Measurements from ENCODE around the gene TRIL. TPM values are rescaled to one million over a fixed set of nuclear protein-coding genes. Genes with fewer than 3 reads are reported as not detected.

The TRIL gene, protein sequence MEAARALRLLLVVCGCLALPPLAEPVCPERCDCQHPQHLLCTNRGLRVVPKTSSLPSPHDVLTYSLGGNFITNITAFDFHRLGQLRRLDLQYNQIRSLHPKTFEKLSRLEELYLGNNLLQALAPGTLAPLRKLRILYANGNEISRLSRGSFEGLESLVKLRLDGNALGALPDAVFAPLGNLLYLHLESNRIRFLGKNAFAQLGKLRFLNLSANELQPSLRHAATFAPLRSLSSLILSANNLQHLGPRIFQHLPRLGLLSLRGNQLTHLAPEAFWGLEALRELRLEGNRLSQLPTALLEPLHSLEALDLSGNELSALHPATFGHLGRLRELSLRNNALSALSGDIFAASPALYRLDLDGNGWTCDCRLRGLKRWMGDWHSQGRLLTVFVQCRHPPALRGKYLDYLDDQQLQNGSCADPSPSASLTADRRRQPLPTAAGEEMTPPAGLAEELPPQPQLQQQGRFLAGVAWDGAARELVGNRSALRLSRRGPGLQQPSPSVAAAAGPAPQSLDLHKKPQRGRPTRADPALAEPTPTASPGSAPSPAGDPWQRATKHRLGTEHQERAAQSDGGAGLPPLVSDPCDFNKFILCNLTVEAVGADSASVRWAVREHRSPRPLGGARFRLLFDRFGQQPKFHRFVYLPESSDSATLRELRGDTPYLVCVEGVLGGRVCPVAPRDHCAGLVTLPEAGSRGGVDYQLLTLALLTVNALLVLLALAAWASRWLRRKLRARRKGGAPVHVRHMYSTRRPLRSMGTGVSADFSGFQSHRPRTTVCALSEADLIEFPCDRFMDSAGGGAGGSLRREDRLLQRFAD
- not detected in 2 replicates for total RNA-seq (2014; rRNA removed; shearing (Covaris generic))

DNA sequence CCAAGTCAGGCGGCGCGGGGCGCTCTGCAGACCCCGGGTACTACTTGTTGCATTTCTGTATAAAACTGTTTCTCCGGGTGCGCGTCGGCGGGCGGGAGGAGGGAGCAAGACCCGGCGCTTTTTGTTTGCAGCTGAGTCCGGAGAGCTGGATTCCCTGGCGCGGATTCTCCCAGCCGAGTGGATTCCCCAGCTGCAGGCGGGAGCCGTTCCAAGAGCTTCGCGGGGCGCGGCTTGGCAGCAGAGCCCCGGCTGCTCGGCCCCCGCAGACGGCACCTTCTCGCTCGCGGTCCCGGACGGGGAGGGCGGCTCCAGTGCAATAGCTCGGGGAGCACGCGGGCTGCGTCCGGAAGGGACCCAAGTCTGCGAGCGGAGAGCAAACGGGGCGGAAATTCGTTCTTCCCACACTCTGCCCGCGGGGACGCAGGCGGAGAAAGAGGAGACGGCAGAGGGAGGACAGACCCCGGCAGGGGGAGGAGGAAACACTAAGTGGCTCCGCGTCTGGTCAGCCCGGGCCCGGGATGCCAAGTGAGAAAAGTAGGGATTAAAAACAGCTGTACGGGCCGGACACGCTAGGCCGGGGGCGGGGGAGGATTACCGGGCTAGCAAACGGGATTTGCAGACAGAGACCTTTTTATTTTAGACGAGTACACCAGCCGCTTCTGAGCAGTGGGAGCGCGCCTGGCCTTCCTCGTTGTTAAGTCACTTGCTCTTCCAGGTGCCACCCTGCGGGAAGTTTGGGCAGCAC, at the start of gene TRIL:
Gene TRIL (minus strand): TSS at position 96 of the 745 bp plus-strand sequence. CDS start 284 bp downstream, outside the sequence.
- no peak for DNase-seq (ENCODE audit: low spot score)

DNA sequence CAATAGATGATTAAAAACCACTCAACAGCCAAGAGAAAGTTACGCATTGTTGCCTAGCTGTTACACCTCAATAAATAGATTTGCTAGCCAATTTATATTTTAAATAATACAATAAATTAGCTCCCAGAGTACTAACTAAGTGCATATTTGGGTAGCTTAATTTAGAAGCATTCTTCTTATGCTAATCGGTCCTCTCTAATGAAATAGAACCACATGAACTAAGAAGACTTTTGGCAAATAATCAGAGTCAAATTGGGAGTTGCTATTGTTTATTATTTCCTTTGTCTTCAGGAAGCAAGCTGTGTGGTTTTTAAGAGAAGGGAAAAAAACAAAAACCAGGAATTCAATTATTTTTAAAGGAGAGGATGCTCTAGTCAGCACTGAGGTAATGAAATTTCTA, 49.0 kb upstream of the TRIL start:
- DNase-seq (ENCODE audit: low spot score): no peak

DNA sequence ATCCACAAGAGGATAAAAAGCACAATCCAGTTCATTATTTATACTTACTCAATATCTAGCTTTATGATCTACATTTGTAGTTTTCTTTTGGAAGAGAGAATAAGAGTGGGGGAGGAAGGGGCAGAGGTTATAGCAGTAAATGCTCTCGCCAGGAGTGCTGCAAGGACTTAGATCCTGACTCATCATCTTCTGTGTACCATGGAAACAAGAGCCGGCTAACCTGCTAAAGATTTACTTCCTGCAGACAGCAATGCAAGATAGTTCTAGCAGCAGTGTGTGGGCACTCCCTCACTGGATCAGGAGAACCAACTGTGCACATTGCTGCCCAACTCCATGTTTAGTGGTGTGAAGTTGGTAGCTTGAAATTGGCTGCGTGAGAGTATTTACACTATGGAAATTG, 47.7 kb upstream of the TRIL start:
- DNase-seq (ENCODE audit: low spot score): peak; percentile 40

- DNase-seq (ENCODE audit: low spot score): no peak
These were observed 47.3 kb upstream of the TRIL start for GRCh38 chr7:29005406-29005805.

GRCh38 chr7:29003703-29004102, 45.6 kb upstream of the TRIL start:
- no peak for DNase-seq (ENCODE audit: low spot score)

- no peak for DNase-seq (ENCODE audit: low spot score)
These were observed 42.6 kb upstream of the TRIL start for GRCh38 chr7:29000717-29001076.

- DNase-seq (ENCODE audit: low spot score): no peak
These were observed 42.0 kb upstream of the TRIL start for GRCh38 chr7:28999895-29000716.

GRCh38 chr7:28999427-28999826, 41.3 kb upstream of the TRIL start:
- DNase-seq (ENCODE audit: low spot score): no peak

- no peak for DNase-seq (ENCODE audit: low spot score)
These were observed 40.0 kb upstream of the TRIL start for GRCh38 chr7:28998105-28998504.

DNA sequence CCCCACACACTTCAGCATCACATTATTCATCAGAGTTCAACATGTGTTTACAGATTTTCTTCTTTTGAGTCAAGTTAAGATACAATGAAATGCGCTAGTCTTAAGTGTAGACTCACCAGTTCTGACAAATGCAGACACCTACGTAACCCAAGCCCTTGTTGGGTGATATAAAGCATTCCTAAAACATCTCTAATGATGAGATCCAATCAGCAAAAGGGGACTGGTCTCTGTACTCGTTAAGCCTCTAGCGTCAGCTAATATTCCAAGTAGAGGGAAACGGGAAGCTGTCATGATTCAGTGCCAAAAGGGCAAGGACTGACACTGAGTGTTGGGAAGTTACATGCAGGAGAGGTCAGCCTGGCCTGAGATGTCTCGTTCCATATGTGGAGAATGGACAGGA, 38.7 kb upstream of the TRIL start:
- no peak for DNase-seq (ENCODE audit: low spot score)

GRCh38 chr7:28993371-28993770, 35.2 kb upstream of the TRIL start:
- no peak for DNase-seq (ENCODE audit: low spot score)

DNA sequence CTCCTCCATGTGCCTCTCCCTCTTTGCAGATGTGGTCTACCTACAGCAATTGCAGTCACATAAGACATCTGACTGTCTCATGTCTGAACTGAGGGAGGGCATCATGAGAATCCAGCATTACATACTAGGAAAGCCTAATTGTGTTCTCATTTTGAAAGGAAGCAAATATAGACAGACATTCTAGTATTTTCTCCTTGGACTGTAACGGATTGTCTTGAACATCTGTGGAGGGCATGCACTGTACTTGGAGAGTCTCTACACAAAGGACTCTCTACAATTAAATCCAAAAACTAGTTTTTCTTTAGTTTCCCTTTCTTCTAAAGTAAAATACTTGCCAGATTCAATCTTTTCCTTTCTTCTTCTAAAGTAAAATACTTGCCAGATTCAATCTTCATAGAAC, 34.7 kb upstream of the TRIL start:
- no peak for DNase-seq (ENCODE audit: low spot score)

- DNase-seq (ENCODE audit: low spot score): no peak
These were observed 32.2 kb upstream of the TRIL start for GRCh38 chr7:28990200-28990960.

GRCh38 chr7:28989211-28989980, 31.3 kb upstream of the TRIL start:
- DNase-seq (ENCODE audit: low spot score): no peak

DNA sequence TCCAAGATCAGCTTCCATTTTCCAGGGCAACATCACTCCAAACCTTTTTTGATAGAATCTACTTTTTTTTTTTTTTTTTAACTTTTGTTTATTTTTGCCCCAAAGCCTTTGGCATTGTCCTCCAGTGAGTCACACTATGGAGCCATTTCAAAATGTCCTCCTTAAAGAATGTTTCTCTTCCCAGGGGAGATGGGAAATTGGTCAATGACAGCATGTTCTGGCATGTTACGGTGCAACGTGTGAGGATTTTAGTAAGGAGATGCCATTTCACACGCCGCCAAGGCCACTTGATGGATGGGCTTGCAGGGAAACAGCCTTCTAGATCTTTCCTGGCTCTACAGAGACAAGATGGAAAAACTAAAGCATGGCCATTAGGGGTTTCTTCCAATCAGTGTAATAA, 30.7 kb upstream of the TRIL start:
- DNase-seq (ENCODE audit: low spot score): peak; percentile 85

DNA sequence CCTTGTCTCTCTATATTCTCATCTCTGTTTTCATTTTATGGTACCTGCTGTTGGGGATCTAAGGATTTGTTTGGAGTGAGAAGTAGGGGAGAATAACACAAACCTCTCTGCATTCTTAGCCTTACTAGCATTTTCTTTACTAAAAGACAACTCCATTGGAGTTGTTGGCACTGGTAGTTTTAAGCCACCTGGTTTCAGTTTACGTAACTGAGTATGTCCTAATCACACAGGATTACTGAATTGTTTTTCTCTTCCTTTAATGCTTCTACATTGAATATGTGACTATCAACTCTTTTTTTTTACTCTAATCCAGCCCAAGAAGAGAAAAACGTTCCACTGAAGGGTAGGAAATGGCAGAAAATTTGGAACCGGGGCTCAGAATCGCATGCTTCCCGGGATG, 30.0 kb upstream of the TRIL start:
- no peak for DNase-seq (ENCODE audit: low spot score)

DNA sequence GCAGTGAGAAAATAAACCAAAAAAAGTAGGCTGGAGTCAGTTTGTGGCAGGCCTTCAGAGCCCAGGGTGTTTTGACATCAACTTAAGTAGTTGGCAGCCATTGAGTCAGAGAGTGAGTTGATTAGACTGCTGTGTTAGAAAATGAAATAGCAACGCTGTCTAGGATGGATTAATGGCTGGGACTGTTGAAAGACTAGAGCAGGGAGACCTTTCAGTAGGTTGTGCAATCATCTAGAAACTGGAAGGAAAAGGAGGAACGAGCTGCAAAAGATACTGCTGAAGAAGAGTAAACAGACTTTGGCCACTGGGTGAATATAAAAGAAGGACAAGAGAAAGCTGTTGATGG, 28.6 kb upstream of the TRIL start:
- no peak for DNase-seq (ENCODE audit: low spot score)

DNA sequence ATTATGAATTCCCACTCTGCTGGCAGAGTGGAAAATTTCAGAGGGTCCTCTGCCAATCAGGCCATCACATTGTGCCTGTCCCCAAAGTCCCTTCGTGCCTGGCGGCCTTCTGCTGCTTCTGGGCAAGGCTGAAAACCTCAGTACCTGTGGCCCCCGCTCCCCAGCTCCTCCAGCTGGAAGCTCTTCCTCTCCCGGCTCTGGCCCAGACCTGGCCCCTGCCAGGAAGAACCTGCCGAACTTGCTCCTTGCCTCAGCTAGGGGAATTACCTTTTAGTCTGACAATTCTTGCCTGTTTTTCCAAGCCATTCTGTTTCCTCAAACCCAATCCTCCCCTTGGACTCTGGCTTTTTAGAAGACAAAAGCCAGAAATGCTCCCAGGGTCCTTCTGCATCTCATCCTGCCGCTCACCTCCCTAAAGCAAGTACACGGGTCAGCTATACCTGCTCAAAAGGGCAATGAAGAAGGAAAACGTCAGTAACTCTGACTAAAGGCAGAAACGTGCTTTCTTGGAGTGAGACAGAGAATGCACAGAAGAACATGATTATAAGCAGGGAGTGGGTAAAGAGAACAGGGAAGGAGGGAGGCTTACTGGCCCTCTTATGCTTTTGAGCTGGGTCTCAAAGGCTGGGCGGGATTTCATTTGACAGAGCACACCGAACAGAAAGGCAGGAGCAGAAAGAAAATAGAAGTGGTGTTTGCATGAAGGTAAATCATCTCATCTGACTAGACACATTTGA, 28.1 kb upstream of the TRIL start:
- no peak for DNase-seq (ENCODE audit: low spot score)

- peak; percentile 87 for DNase-seq (ENCODE audit: low spot score)
These were observed 26.5 kb upstream of the TRIL start for GRCh38 chr7:28984631-28985030.
